GM23338 (cell line): Measurements from ENCODE around the gene THSD7A. TPM values are rescaled to one million over a fixed set of nuclear protein-coding genes. Genes with fewer than 3 reads are reported as not detected.

Source experiments
- ATAC-seq: fragments of 200-7000 bp; cut with Tn5 transposase; 3 replicates; pipeline ENCODE4 v1.9.1; 2020
- DNase-seq: peaks from one replicate; pipeline ENCODE4 v3.0.0-alpha.2; 2015; ENCODE audit warnings: low spot score
- H2AFZ ChIP-seq: fragments of 200-600 bp; sonication (generic); 2 replicates; pipeline ENCODE4 v1.8.0; 2016; ENCODE audit warnings: antibody characterized with exemption, mild to moderate bottlenecking, moderate library complexity
- H3F3A ChIP-seq: fragments of 200-600 bp; sonication (generic); replicated peaks from 2 replicates; pipeline ENCODE4 v1.8.0; 2017; ENCODE audit warnings: antibody characterized with exemption, mixed run types, low read depth
- H3K27ac ChIP-seq: fragments of 200-600 bp; sonication (generic); 2 replicates; pipeline ENCODE4 v1.6.1; 2016; ENCODE audit warnings: low read depth
- H3K27me3 ChIP-seq: fragments of 200-600 bp; sonication (generic); 2 replicates; pipeline ENCODE4 v1.8.0; 2016; ENCODE audit warnings: mild to moderate bottlenecking, mixed run types, moderate library complexity; ENCODE audit not compliant: insufficient read depth
- H3K36me3 ChIP-seq: fragments of 200-600 bp; sonication (generic); 2 replicates; pipeline ENCODE4 v1.8.0; 2016; ENCODE audit warnings: mild to moderate bottlenecking; ENCODE audit not compliant: insufficient read depth
- H3K4me1 ChIP-seq: fragments of 200-600 bp; sonication (generic); 2 replicates; pipeline ENCODE4 v1.8.0; 2016; ENCODE audit warnings: mild to moderate bottlenecking, moderate library complexity; ENCODE audit not compliant: insufficient read depth
- H3K4me2 ChIP-seq: fragments of 200-600 bp; sonication (generic); 2 replicates; pipeline ENCODE4 v1.7.1; 2017; ENCODE audit warnings: mixed run types
- H3K4me3 ChIP-seq: fragments of 200-600 bp; sonication (generic); 2 replicates; pipeline ENCODE4 v1.6.1; 2016; ENCODE audit warnings: mixed run types
- H3K79me2 ChIP-seq: fragments of 200-600 bp; sonication (generic); replicated peaks from 2 replicates; pipeline ENCODE4 v1.8.0; 2017; ENCODE audit warnings: mild to moderate bottlenecking; ENCODE audit not compliant: insufficient read depth
- H3K9me2 ChIP-seq: fragments of 200-600 bp; sonication (generic); 2 replicates; pipeline ENCODE4 v1.8.0; 2017; ENCODE audit not compliant: insufficient read depth
- H4K20me1 ChIP-seq: fragments of 200-600 bp; sonication (generic); replicated peaks from 2 replicates; pipeline ENCODE4 v1.8.0; 2017; ENCODE audit warnings: mild to moderate bottlenecking; ENCODE audit not compliant: insufficient read depth
- H3K27ac Mint-ChIP-seq: 2 replicates; pipeline ENCODE4 v1.8.0; 2020; ENCODE audit warnings: inconsistent platforms, mild to moderate bottlenecking, moderate library complexity, mixed read lengths
- H3K27me3 Mint-ChIP-seq: 3 replicates; pipeline ENCODE4 v1.8.0; 2022; ENCODE audit warnings: low read depth, mild to moderate bottlenecking, moderate library complexity, mixed read lengths, inconsistent platforms; ENCODE audit not compliant: insufficient read depth, poor library complexity
- H3K36me3 Mint-ChIP-seq: 3 replicates; pipeline ENCODE4 v1.8.0; 2021; ENCODE audit warnings: low read depth, mild to moderate bottlenecking, inconsistent platforms, moderate library complexity, mixed read lengths
- H3K4me1 Mint-ChIP-seq: 3 replicates; pipeline ENCODE4 v1.8.0; 2020; ENCODE audit warnings: mild to moderate bottlenecking, inconsistent platforms, mixed read lengths
- H3K4me3 Mint-ChIP-seq: 3 replicates; pipeline ENCODE4 v1.8.0; 2021; ENCODE audit warnings: moderate library complexity, mild to moderate bottlenecking, inconsistent platforms, mixed read lengths
- H3K9me3 Mint-ChIP-seq: 3 replicates; pipeline ENCODE4 v1.8.0; 2020; ENCODE audit warnings: moderate library complexity, mild to moderate bottlenecking, inconsistent platforms, mixed read lengths
- CREB1 ChIP-seq: fragments of 250-450 bp; sonication (Bioruptor Pico); IDR thresholded peaks from 2 replicates; pipeline ENCODE4 v1.5.0; 2020; ENCODE audit warnings: low read depth, mild to moderate bottlenecking, moderate library complexity
- CTCF ChIP-seq, 2 experiments: fragments of 200-600 bp in 1 of 2; sonication (generic) in 1 of 2; conservative IDR thresholded peaks; 2 replicates each; pipeline versions ENCODE4 v1.5.1 to v1.6.1; 2016 to 2017; ENCODE audit warnings: antibody characterized with exemption in 2 of 2, low read depth in 2 of 2, mild to moderate bottlenecking in 2 of 2, moderate library complexity in 1 of 2
- EZH2 ChIP-seq: fragments of 200-600 bp; sonication (generic); IDR thresholded peaks from one replicate; pipeline ENCODE4 v1.8.0; 2017; ENCODE audit warnings: antibody characterized with exemption, mild to moderate bottlenecking, low read depth; ENCODE audit not compliant: unreplicated experiment
- EZH2phosphoT487 ChIP-seq: fragments of 200-600 bp; sonication (generic); IDR thresholded peaks from one replicate; pipeline ENCODE4 v1.8.1; 2018; ENCODE audit warnings: antibody characterized with exemption; ENCODE audit not compliant: unreplicated experiment
- JUNB ChIP-seq: IDR thresholded peaks from one replicate; pipeline ENCODE4 v1.6.1; 2016; ENCODE audit warnings: antibody characterized with exemption; ENCODE audit not compliant: unreplicated experiment
- NANOG ChIP-seq: IDR thresholded peaks from 2 replicates; pipeline ENCODE4 v1.6.1; 2016; ENCODE audit warnings: antibody characterized with exemption, borderline replicate concordance
- POLR2AphosphoS5 ChIP-seq: IDR thresholded peaks from 2 replicates; pipeline ENCODE4 v1.6.1; 2016; ENCODE audit warnings: antibody characterized with exemption, low read depth
- REST ChIP-seq: IDR thresholded peaks from one replicate; pipeline ENCODE4 v1.6.1; 2018; ENCODE audit warnings: antibody characterized with exemption; ENCODE audit not compliant: unreplicated experiment
- STAT1 ChIP-seq: IDR thresholded peaks from one replicate; pipeline ENCODE4 v1.6.1; 2016; ENCODE audit warnings: antibody characterized with exemption; ENCODE audit not compliant: unreplicated experiment
- ZNF114 ChIP-seq: fragments of 250-450 bp; sonication (Bioruptor Pico); IDR thresholded peaks from 2 replicates; pipeline ENCODE4 v1.5.0; 2020; ENCODE audit warnings: mild to moderate bottlenecking, moderate library complexity
- ZNF331 ChIP-seq: fragments of 250-450 bp; sonication (Bioruptor Pico); IDR thresholded peaks from 2 replicates; pipeline ENCODE4 v1.5.0; 2020; ENCODE audit warnings: low read depth, mild to moderate bottlenecking, moderate library complexity
- ZNF462 ChIP-seq: fragments of 250-450 bp; sonication (Bioruptor Pico); IDR thresholded peaks from 2 replicates; pipeline ENCODE4 v1.5.0; 2020; ENCODE audit warnings: mild to moderate bottlenecking, moderate library complexity
- polyA plus RNA-seq: library from polyadenylated mRNA; unstranded; fragments of >200 nt; fragmentation: Nextera tagmentation; extraction: Ambion mirVana; gene quantifications from 2 replicates; pipeline ENCODE4 v1.2.1, GENCODE V29; 2016
- total RNA-seq: library from RNA; depleted of rRNA; stranded (reverse); fragments of >200 nt; shearing (Covaris generic); gene quantifications from 2 replicates; pipeline ENCODE4 v1.2.3, GENCODE V29; 2014

Gene THSD7A
- total and polyA plus RNA-seq, 2 experiments from 2014 or later = 1.3 to 2.1 TPM

- TF ChIP-seq CREB1 (CRISPR knock-in tag) (no peak), REST (no peak), JUNB (no peak), STAT1 (no peak), EZH2phosphoT487 (no peak), EZH2 (no peak), POLR2AphosphoS5 (no peak)
These were observed 117.3 kb downstream of the THSD7A start (continued) for GRCh38 chr7:11714676-11715075.

- Histone ChIP-seq H2AFZ (no peak overlapping the region), H4K20me1 (no peaks in the 10 kb centered on the region), H3K27me3 (no peaks in the 10 kb centered on the region), H3K4me3 (no peak overlapping the region), H3K79me2 (no peaks in the 10 kb centered on the region), H3K27ac (no peak overlapping the region), H3F3A (no peaks in the 10 kb centered on the region), H3K36me3 (no peaks in the 10 kb centered on the region), H3K4me2 (no peak overlapping the region), H3K9me2 (no peaks in the 10 kb centered on the region), H3K4me1 (peaks cover 13% of the 10 kb centered on the region)
- ATAC-seq (no peak), DNase-seq (no peak)
- Mint-ChIP-seq H3K4me1 (peaks cover 24% of the 10 kb centered on the region), H3K27me3 (no peaks in the 10 kb centered on the region), H3K36me3 (no peaks in the 10 kb centered on the region), H3K9me3 (no peaks in the 10 kb centered on the region), H3K4me3 (no peak overlapping the region), H3K27ac (no peak overlapping the region; the same call in 1 of the 2 replicates)
- TF ChIP-seq EZH2phosphoT487 = no peak
- TF ChIP-seq ZNF331 (CRISPR knock-in tag) = no peak
- TF ChIP-seq POLR2AphosphoS5 = no peak
- no peak for TF ChIP-seq ZNF462
- TF ChIP-seq CTCF (conservative IDR thresholded peaks at IDR 0.05; ENCODE audit: low read depth in 2 of 2) = no peak
- TF ChIP-seq EZH2 = no peak
- TF ChIP-seq ZNF114 (CRISPR knock-in tag) = no peak
- TF ChIP-seq NANOG = no peak
- no peak for TF ChIP-seq JUNB
- no peak for TF ChIP-seq STAT1
These were observed 117.8 kb downstream of the THSD7A start for GRCh38 chr7:11714205-11714604.
